HG02885 (cell line): ENCODE data around the gene PALM3.

Experiments used
- ATAC-seq: cut with Tn5 transposase; IDR thresholded peaks from one replicate; pipeline ENCODE4 v1.9.1; 2021; ENCODE audit warnings: mild to moderate bottlenecking; ENCODE audit not compliant: unreplicated experiment, poor library complexity

PALM3 gene, protein sequence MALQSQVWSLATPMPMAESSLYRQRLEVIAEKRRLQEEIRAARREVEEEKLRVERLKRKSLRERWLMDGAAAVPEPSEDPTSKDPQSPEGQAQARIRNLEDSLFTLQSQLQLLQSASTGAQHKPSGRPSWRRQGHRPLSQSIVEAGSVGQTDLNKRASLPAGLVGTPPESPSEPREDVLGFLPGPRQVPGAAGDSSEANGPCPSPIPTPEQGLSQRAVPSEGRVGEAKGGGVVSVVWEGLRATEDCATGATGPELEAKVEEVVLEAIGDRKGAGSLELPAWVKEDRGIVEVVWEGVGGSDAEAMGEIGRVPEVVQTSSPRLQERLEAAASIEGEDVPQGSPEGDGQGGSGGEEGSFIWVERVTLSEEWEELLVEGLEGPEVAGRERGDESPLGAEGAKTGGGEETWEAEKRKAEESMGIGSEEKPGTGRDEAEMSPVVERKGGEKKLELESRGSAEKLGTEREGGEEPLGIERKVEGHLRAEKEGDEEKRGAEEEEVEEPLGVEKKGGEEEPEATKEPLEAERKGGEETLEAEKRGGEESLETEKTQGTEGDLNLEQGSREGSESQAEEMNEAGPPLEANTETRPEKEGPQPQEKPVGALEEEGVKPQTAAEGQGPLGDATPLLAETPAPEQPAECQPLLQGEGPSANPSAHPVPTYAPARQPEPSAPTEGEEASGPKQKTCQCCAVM

DNA sequence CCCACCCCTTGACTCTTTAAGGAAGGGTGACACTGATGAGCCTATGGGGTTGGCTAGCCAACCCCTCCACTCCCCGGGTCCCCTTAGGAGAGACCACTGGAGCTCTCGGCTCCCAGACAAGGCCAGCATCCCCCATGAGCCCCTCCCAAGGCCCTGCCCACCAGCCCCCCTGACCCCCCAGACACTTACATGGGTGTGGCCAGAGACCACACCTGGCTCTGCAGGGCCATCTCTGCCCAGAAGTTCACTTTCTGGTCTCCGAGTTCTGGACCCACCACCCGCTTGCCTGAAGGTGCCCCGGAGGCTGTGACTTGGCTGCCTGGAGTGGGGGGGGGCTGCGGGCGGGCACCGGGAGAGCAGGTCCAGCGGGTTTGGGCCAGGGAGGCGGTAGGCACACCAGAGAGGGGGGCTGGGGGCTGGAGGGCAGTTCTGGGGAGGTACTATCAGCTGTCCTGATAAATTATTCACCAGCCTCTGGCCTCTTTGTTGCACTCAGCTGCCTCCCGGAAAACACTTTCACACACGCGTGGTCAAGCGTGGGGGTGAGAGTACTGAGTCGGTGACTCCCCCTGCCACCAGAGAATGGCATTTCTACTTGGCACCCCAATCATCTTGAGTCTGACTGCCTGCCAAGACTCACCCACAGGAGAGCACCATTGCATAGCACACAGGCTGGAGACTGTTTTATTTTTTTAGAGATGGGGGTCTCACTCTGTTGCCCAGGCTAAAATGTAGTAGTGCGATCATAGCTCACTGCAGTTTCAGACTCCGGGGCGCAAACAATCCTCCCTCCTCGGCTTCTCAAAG, at the start of gene PALM3:
Gene PALM3, minus strand, starts transcription at position 326 of the 807 bp plus-strand sequence. Its CDS starts 96 bp downstream, at position 230.
- ATAC-seq = no peak

DNA sequence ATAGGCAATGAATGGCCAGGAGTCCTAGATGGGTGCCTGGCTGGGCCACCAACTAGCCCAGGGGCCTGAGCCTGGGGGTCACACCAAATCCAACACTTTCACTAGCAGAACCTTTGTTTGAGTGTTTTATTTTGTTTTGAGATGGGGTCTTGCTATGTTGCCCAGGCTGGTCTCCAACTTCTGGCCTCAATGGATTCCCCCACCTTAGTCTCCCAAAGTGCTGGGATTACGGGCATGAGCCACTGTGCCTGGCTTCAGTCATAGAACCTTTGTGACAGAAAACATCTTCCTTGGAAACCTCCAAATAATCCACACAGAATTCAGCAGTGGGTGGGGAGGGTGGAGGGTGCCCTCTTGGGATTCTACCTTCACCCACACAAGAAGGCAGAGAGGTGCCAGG, 49.6 kb upstream of the PALM3 start:
- ATAC-seq = no peak

DNA sequence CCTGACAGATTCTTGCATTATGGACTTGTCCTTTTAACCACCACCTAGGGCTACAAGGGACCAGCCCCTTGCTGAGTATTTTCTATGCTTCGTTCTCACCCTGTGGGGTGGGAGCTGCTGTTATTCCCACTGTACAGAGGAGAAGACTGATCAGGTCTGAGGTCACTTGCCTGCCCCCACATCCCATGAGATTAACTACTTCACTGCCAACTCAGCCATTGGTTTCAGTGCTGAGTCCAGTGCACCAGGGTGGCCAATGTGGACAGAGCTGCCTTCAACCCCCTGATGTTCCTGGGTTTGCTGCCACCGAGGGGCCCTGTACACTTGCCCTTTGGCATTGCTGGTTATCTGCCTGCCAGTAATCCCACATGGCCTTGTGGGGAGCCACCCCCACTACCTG, 48.8 kb upstream of the PALM3 start:
- ATAC-seq = no peak

DNA sequence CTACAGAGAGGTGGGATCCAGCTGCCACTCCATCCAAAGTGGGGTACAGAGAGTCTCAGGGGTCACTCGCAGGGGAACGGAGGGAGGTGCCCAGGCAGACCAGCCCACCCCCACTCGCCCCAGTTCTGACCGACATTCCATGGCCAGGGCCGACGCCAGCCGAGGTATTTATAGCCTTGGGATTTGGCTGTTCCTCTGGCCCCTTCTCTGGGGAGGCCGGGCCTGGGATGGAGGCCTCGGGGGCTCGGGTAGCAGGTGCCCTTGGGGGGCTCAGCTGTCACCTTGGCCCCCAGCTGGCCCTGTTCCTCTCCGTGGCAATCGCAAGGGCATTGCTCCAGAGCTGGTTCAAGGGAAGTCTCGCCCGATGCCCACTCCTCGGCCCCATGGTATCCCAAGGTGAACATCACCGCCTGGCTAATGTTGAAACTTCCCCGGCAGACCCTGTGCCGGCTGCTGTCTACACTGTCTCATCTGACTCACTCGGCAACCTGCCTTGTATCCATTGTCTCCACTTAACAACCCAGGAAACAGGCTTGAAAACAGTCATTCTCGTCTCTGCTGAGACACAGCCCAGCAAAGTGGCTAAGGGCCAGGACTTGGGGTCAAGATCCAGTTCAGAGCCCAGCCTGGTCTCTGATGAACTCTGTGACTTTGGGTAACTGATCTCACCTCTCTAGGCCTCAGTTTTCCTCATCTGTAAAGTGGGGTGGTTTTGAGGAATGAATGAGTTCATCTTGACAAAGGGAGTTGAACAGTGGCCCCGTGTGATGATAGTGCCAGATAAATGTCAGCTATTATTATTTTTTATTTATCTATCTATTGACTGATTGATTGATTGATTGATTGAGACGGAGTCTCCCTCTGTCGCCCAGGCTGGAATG, 45.9 kb upstream of the PALM3 start:
- ATAC-seq = no peak

DNA sequence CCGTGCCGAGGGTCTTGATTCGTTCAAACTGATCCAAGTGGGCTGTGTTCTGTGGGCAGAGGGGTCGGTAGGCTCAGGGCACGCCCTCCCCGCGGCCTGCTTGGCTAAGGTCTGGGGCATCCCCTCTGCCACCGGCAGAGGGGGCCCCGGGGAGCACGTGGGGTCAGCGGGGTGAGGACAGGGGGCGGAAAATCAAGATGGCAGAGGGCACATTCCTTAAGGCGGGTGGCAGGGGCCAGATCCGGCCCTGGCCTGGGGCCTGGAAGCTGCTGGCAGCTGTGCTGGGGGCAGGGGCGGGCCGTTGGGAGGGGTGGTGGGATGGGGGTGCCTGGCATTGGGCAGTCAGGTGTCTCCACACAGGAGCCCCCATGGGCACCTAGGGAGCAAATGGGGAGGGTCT, 45.0 kb upstream of the PALM3 start:
- no peak for ATAC-seq

DNA sequence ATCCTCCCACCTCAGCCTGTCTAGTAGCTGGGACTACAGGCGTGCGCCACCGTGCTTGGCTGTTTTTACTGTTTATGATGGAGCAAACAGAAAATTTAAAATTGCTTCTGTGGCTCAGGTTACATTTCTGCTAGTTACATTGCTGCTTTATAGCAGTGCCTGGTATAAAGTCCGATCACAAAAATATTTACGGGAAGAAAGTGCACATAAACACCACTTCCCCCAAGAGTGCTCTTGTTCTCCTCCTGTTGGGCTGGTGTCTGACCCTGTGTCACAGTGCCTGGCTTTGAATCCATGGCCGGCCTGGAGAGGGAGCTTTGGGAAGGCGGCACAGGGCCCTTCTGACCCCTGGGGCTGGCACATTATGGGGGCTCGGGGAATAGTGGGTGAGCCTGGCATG, 43.8 kb upstream of the PALM3 start:
- no peak for ATAC-seq

DNA sequence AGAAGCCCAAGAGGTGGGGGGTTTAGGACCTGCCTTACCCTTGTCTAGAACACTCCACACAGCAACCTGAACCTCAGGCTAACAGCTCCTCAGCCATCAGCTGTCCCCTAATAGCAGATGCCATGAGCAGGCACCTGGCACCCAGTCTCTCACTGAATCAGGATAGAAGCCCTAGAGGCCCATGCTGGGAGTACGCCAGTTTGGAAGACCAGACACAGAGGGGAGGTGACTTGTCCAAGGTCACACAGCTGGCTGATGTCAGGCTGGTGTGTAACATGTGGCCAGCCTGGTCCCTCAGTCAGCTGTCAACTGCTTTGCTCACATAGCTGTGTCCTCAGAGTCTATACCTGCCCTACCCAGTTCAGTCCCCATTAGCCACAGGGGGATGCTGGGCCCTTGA, 41.4 kb upstream of the PALM3 start:
- ATAC-seq = no peak

DNA sequence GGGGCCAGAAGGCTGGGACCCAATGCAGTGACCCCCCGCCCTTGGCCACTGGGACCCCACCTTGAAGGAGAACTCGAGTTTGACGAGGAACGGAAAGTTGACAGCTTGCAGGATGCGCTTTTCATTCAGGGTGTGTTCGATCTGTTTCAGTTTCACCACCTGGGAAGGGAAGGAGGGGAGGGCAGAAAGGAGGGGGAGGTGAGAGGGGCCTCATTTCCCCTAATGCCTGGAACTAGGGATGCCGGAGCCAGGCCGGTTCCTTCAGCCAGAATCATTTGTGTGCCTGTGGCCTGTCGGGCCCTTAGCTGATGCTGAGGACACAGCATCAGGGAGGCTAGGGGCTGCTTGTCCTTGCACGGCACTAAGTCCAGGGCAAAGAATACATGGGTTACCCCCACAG, 40.9 kb upstream of the PALM3 start:
- no peak for ATAC-seq

DNA sequence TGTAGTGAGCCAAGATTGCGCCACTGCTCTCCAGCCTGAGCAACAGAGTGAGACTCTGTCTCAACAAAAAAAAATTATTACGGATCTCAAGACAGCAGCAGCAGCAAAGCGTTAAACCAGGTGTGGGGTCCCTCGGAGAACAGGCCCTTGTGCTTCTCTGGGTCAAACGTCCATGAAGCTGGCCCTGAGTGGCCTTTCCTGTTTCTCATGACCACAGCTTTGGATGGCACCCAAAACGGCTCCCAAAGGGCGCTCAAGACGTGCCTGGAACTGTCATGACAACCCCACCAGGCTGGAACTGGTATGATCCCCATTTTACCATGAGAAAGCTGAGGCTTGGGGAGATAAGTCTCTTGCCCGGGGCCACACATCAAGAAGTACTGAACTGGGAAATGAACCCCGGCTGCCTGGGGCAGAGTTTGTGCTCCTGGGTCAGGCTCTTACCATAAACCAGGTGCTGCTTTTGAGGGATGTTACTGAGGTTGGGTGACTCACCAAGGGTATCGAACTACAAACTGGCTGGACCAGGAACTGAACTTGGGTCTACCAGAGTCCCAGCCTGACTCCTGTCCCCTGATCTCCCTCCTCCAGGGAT, 40.3 kb upstream of the PALM3 start:
- ATAC-seq = no peak

DNA sequence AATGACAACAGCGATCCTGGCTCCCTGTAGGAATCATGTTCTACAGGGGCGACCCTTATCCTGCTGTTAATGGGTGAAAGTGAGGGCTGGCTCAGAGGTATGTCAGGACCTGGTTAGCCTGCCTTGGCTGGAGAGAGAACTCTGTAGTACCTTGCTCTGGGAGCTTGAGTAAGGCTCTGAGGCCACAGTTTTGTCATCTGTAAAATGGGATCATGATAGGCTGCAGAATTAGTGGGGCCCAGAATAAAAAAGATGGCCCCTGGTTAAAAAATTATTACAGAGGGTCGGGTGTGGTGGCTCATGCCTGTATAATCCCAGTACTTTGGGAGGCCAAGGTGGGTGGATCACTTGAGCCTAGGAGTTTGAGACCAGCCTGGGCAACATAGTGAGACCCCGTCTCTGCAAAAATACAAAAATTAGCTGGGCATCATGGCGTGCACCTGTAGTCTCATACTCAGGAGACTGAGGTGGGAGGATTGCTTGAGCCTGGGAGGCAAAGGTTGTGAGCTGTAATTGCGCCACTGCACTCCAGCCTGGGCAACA, 39.2 kb upstream of the PALM3 start:
- no peak for ATAC-seq

DNA sequence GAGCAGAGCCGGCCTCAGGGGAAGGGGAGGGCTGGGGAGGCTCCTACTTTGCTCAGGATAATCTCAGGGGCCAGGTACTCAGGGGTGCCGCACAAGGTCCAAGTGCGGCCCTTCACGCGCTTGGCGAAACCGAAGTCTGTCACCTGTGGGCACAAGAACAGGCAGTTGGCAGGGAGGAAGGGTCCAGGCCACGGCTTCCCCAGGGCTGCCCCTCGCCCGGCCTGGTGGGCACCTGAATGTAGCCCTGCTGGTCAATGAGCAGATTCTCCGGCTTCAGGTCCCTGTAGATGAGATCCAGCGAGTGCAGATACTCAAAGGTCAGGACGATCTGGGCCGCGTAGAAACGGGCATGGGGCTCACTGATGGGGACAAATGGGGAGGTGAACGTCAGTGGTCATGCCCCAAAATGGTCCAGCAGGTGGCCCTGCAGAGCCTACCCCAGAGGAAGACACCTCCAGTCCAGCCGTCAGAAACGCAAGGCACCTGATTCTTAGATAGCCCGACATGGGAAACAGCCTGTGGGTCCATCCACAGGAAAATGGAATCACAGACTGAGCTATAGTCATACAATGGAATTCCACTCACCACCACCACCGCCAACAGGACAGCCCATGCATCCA, 35.8 kb upstream of the PALM3 start:
- no peak for ATAC-seq

DNA sequence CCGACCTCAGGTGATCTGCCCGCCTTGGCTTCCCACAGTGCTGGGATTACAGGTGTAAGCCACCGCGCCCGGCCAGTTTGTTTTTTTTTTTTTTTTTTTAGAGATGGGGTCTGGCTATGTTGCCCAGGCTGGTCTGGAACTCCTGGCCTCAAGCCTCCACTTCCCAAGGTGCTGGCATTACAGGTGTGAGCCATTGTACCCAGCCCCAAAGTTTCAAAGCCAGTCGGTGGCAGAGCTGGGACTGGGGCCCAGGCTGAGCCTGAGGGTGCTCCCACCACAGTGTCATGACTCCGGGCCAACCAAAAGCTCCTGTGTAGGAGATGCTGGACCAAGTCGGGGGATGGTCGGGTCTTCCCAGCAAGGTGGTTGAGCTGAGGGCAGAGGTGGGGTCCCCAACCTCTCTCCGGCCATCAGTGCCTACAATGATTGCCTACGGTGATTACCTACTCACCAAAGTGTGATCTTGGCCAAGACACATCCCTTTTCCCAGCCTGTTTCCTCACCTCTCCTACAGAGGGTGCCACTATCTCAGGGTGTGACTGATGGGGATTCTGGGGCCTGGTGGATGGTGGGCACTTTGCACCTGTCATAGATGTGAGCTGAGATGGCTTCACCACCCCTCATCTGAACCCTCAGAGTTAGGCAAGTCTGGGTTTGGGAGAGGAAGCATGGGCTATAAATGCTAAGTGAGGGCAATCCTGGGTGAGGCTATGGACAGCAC, 34.6 kb upstream of the PALM3 start:
- ATAC-seq = no peak

DNA sequence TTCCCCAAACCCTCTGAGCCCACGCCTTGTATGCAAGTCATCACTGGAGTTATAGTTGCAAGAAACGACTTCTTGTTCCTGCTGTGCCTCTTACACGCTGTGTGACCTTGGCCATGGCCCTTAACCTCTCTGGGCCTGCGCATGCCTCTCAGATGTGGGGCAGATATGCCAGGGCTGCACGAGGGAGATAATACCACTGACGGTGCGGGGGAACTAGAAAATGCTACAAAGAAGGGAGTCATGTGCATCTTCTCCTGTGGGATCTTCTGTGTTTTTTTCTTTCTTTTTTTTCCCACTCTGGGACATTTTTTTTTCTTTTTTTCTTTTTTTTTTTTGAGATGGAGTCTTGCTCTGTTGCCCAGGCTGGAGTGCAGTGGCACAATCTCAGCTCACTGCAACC, 33.0 kb upstream of the PALM3 start:
- ATAC-seq = no peak

DNA sequence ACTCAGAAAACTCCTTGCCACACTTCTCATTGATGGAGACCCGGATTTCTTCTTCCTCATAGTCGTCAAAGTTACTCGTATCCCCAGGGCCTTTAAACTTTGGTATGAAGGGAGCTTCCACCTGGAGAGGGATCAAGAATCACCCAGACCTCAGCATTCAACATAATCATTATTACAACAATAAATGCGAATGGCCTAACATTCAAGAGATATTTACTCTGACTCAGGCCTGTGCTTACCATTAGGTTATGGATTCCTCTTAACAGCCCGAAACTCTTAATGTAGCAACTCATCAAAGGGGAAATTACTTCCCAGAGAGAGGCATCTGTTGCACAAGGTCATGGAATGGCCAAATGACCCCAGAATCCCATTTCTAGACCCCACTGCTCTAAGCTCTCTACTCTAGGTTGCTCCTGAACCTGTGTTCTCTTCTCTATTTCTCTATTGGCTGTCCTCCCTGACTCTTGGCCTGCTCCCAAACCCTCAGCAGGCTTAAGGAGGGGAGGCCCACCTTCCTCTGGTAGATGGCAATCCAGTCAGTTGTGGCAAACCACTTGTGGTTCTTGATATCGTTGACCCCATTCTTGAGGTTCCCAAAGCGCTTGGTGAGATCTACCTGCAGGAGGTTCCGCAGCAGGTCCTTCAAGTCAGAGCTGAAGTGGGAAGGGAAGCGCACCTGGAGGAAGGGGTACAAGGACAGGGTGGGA, 31.4 kb upstream of the PALM3 start:
- no peak for ATAC-seq

DNA sequence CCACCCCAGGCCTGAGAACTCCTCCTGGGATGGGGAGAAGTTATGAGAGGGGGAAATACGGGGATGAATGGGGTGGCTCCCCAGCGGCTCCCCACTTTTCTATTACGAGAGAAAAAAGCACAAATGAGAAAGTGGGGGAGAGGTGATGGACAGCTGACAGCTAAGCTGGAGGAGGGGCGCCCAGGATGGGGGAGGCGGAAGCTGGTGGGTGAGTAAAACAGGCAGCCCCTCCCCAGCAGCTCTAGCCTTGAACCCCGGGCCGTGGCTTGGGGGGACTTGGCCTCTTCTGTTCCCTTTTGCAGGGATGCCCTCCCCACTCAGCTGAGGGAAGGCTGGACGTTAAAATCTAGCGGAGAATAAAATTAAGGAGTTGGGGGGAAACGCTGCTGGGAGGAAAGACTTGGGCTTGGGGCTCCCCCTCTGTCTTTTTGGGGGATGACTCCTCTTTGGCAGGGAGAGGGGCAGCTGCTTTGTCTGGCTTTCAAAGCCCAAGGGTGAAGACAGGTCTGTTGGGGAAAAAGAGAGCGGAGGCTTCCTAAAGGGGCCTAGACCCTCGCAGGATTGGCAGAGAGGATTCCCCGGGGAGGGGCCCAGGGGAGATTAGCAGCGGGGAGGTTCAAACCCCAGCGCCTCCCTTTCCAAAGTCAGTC, 30.1 kb upstream of the PALM3 start:
- no peak for ATAC-seq

DNA sequence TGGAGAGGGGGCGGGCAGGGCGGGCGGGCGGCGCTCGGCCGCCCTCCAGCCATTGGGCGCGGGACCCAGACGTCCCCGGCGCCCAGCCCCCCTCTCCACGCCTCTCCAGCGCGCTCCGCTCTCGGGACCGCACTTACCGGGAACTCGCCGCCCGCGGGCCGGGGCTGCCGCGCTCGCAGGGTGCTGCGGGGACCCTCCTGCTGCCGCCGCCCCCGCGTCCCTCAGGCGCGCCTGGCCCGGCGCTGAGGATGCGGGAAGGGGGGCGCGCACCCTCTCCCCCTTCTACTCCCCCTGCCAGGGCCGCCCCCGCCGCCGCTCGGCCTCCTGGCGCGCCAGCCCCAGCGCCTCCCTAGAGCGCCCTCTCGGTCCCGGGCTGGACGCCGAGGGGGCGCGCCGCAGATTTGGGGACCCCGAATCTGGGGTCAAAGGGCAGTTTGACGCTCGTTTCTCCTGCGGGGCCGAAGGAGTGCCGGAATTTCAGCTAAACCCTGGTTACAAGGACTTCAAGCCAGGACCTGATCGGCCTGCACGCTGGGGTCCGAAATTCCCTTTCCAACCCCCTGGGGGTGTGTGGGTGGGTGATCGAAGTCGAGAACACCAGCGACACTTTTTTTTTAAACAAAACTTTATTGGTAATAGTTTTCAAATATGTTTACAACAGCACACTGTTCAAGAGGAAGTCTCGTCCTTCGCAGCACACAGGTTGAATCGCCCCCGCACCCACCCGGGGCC, 29.4 kb upstream of the PALM3 start:
- peak; percentile 68 for ATAC-seq
